Activated CD4-positive, alpha-beta T cell treated with anti-CD3 and anti-CD28 coated beads for 36 hours (primary cell): ENCODE measurements around the gene KCTD14. TPM values are rescaled to one million over a fixed set of nuclear protein-coding genes. Genes with fewer than 3 reads are reported as not detected.
A peak's percentile ranks its signal among the peaks of the same experiment; 100 is the strongest.
"Not testable (repeated sequence)": the region's sequence is repeated elsewhere in the genome, so short reads cannot be mapped to it uniquely, and the experiment has no call there.

Experiments used
- ATAC-seq: fragments of 200-7000 bp; cut with Tn5 transposase; one replicate; pipeline ENCODE4 v1.10.0; 2021; ENCODE audit warnings: mild to moderate bottlenecking, moderate library complexity
- CTCF ChIA-PET: fragments of 350-600 bp; sonication (Branson Sonifier 250); formaldehyde crosslinking; loops from one replicate; lab custom pipeline; 2021; ENCODE audit warnings: antibody characterized with exemption; lab: Charles Lee
- POLR2A ChIA-PET: fragments of 350-600 bp; sonication (Branson Sonifier 250); formaldehyde crosslinking; loops from one replicate; lab custom pipeline; 2021; ENCODE audit warnings: antibody characterized with exemption, inconsistent platforms; lab: Charles Lee
- DNase-seq: peaks from one replicate; pipeline ENCODE4 v3.0.0-alpha.2; 2020
- H3K27ac Mint-ChIP-seq: one replicate; pipeline ENCODE4 v1.8.0; 2021; ENCODE audit warnings: mixed read lengths
- H3K27me3 Mint-ChIP-seq: one replicate; pipeline ENCODE4 v1.8.0; 2021; ENCODE audit warnings: mixed read lengths
- H3K36me3 Mint-ChIP-seq: one replicate; pipeline ENCODE4 v1.8.0; 2021; ENCODE audit warnings: low read depth, mixed read lengths
- H3K4me1 Mint-ChIP-seq: one replicate; pipeline ENCODE4 v1.8.0; 2021; ENCODE audit warnings: mixed read lengths
- H3K4me3 Mint-ChIP-seq: one replicate; pipeline ENCODE4 v1.8.0; 2021; ENCODE audit warnings: mild to moderate bottlenecking, moderate library complexity, mixed read lengths
- H3K9me3 Mint-ChIP-seq: one replicate; pipeline ENCODE4 v1.8.0; 2021; ENCODE audit warnings: low read depth, mixed read lengths
- intact Hi-C, 2 experiments: fragments of 100-400 bp; cut with DNase I in 1 of 2; cut with micrococcal nuclease in 1 of 2; formaldehyde crosslinking; loops; one replicate each; pipeline versions ENCODE4 v1.14.2 to v1.15.1; 2022 to 2024; cut with DNase I, micrococcal nuclease
- total RNA-seq, 2 experiments: library from RNA; stranded (reverse); gene quantifications; one replicate each; pipeline ENCODE4 v1.2.3, GENCODE V29; 2021

Gene KCTD14
- total RNA-seq, 2 experiments from 2014 or later, result 0.14 to 0.21 TPM

DNA sequence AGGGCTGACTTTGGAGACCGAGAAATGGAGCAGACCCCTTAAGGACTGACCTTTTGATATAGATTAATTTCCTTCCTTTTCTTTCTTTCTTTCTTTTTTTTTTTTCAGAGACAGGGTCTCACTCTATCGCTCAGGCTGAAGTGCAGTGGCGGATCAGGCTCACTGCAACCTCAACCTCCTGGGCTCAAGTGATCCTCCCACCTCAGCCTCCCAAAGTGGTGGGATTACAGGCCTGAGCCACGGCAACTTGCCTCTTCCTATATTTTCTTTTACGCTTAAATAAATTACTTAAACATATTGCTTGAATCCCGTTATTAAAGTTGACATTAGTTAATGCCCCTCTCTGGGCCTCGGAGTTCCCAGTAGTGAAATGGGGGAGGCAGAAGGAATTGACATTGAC lies 350 bp upstream of the KCTD14 start:
- CTCF ChIA-PET, result no interaction called here
- H3K27me3 Mint-ChIP-seq, result peaks cover 16% of the 10 kb centered on the region
- no peaks in the 10 kb centered on the region for H3K4me1 Mint-ChIP-seq
- intact Hi-C loops, result no loop called here
- DNase-seq, result no peak
- POLR2A ChIA-PET, result no interaction called here
- ATAC-seq, result no peak
- H3K36me3 Mint-ChIP-seq, result no peaks in the 10 kb centered on the region
- H3K27ac Mint-ChIP-seq, result no peak overlapping the region
- H3K4me3 Mint-ChIP-seq, result no peak overlapping the region
- peaks cover 2% of the 10 kb centered on the region for H3K9me3 Mint-ChIP-seq

DNA sequence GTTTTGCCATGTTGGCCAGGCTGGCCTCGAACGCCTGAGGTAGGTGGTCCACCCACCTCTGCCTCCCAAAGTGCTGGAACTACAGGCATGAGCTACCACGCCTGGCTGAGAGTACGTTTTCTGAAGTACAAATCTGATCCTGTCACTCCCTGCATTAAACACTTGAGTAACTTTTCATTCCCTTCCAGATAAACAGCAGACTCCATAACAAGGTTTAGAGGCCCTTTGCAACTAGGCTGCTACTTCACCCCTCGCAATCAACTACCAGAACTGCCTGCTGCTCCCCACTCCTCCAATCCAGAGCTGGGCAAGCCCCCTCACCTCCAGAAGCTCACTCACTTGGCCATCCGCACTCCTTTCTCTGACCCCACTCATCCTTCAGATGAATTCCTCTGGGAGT lies 1.5 kb downstream of the KCTD14 start:
- Mint-ChIP-seq H3K9me3 (no peaks in the 10 kb centered on the region), H3K27me3 (peaks cover 16% of the 10 kb centered on the region), H3K36me3 (no peaks in the 10 kb centered on the region), H3K27ac (no peak overlapping the region), H3K4me3 (no peak overlapping the region), H3K4me1 (no peaks in the 10 kb centered on the region)
- ChIA-PET POLR2A (no interaction called here), CTCF (interaction anchor here (1.6 kb wide), 1 partner anchor 24 kb away, joined by 17 read pairs; no protein-coding TSS in a partner anchor)
- intact Hi-C loops, result no loop called here
- no peak for DNase-seq
- ATAC-seq, result no peak

DNA sequence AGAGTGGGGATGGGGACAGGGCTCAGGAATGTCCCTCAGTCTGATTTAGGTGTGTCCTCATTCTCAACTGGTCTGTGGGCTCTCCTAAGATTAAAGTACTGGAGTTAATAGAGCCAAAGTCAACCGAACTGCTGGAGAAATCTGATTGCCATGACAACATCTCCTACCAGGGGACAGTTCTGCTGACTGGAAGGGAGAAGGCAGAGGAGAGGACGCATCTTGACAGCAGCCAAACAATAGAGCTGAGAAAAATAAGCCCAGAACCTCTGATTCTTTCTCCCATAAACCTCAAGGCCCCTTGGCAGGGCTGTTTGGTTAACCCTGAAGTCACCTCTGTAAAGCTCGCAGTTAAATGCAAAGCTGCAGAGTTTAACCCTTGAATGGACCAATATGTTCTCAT lies 2.8 kb downstream of the KCTD14 start:
- Mint-ChIP-seq H3K27me3 (peaks cover 16% of the 10 kb centered on the region), H3K36me3 (no peaks in the 10 kb centered on the region), H3K4me1 (no peaks in the 10 kb centered on the region), H3K4me3 (no peak overlapping the region), H3K27ac (no peak overlapping the region), H3K9me3 (no peaks in the 10 kb centered on the region)
- ATAC-seq, result no peak
- intact Hi-C loops, result no loop called here
- CTCF ChIA-PET, result interaction anchor here (1.6 kb wide), 1 partner anchor 26 kb away, joined by 17 read pairs; no protein-coding TSS in a partner anchor
- DNase-seq, result no peak
- POLR2A ChIA-PET, result no interaction called here

DNA sequence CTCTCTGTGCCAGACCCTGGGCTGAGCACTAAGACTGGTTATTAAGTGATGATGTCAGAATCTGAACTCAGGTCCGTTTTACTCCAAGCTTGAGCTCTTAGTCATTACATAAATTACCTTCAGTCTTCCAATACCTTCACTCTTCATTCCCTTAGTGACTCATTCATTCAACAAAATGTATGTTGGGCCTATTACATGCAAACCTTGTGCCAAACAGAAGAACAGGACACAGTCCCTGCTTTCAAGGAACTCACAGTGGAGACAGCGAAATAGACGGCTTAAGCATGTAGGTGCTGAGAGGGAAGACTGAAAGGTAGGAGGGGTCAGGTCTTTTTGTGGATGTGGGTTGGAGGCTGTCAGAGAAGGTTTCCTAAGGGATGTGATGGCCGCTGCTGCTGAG lies 3.3 kb downstream of the KCTD14 start:
- DNase-seq (no peak), ATAC-seq (no peak)
- Mint-ChIP-seq H3K27ac (no peak overlapping the region), H3K4me3 (no peak overlapping the region), H3K27me3 (peaks cover 17% of the 10 kb centered on the region), H3K36me3 (no peaks in the 10 kb centered on the region), H3K4me1 (no peaks in the 10 kb centered on the region), H3K9me3 (no peaks in the 10 kb centered on the region)
- intact Hi-C loops, result no loop called here
- ChIA-PET POLR2A (no interaction called here), CTCF (interaction anchor here (0.6 kb wide), 1 partner anchor 90 kb away, joined by 3 read pairs; no protein-coding TSS in a partner anchor)

DNA sequence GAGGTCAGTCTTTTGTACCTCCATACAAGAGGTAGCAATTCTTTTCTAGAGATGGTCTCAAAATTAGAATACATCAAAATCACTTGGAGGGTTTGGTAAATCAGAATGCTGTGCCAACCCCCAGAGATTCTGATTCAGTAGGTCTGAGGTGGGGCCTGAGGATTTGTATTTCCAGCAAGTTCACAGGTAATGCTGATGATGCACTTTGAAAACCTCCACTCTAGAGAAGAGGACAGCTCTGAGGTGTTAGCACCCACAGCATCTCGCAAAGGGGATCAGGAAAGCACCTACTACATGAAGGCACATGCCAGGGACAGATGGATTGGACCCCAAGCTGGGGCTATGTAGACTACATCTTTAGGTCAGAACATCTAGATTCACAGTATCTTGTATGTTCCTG lies 7.2 kb downstream of the KCTD14 start:
- H3K27me3 Mint-ChIP-seq, result peaks cover 2% of the 10 kb centered on the region
- H3K4me3 Mint-ChIP-seq, result no peak overlapping the region
- CTCF ChIA-PET, result interaction anchor here (0.8 to 1.4 kb wide), 2 partner anchors 17 to 236 kb away, joined by 3 to 4 read pairs; no protein-coding TSS in a partner anchor
- no peaks in the 10 kb centered on the region for H3K9me3 Mint-ChIP-seq
- POLR2A ChIA-PET, result no interaction called here
- H3K36me3 Mint-ChIP-seq, result no peaks in the 10 kb centered on the region
- ATAC-seq (no peak), DNase-seq (no peak)
- H3K27ac Mint-ChIP-seq, result no peak overlapping the region
- intact Hi-C loops, result no loop called here
- no peaks in the 10 kb centered on the region for H3K4me1 Mint-ChIP-seq

DNA sequence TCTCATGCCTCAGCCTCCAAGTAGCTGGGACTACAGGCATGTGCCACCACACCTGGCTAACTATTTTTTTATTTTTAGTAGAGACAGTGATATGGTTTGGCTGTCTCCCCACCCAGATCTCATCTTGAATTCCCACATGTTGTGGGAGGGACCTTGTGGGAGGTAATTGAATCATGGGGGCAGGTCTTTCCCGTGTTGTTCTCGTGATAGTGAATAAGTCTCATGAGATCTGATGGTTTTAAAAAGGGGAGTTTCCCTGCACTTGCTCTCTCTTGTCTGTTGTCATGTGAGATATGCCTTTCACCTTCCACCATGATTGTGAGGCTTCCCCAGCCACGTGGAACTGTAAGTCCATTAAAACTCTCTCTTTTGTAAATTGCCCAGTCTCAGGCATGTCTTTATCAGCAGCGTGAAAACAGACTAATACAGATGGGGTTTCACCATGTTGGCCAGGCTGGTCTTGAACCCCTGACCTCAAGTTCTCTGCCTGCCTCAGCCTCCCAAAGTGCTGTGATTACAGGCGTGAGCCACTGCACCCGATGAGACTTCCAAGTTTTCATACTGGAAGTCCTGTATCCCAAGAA lies 8.0 kb downstream of the KCTD14 start:
- intact Hi-C loops, result loop anchor here in 1 of 2 experiments (5.0 kb wide), 1 partner anchor 32 kb away; no protein-coding TSS in a partner anchor

DNA sequence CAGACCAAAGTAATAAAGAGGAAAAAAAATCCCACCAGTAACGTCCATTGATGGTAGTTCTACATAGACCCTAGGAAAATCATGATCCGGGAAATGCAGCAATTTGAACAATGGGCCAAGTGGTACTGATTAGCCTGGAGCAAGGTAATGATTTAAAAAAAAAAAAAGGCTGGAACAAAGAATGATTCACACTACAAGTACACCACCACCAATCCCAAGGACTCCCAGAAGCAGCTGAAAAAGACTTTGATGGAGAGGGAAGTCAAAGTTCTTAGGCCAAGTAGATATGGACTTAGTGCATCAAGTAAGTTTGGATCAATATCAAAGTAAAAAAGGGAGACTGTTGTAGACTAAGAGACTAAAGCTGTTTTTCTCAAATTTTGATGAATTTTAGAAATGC lies 11.8 kb downstream of the KCTD14 start:
- ATAC-seq (no peak), DNase-seq (no peak)
- Mint-ChIP-seq H3K27me3 (peaks cover 2% of the 10 kb centered on the region), H3K9me3 (no peaks in the 10 kb centered on the region), H3K4me3 (no peak overlapping the region), H3K36me3 (no peaks in the 10 kb centered on the region), H3K27ac (no peak overlapping the region), H3K4me1 (no peaks in the 10 kb centered on the region)
- ChIA-PET CTCF (interaction anchor here (2.2 kb wide), 1 partner anchor 35 kb away, joined by 6 read pairs; no protein-coding TSS in a partner anchor), POLR2A (no interaction called here)
- intact Hi-C loops, result loop anchor here in 1 of 2 experiments (5.0 kb wide), 1 partner anchor 36 kb away; no protein-coding TSS in a partner anchor

More for the DNA sequence above, 8.0 kb downstream of the KCTD14 start:
- H3K36me3 Mint-ChIP-seq, ATAC-seq, H3K27ac Mint-ChIP-seq, H3K9me3 Mint-ChIP-seq, H3K27me3 Mint-ChIP-seq, DNase-seq, POLR2A ChIA-PET, H3K4me1 Mint-ChIP-seq, H3K4me3 Mint-ChIP-seq: not testable (repeated sequence)
- CTCF ChIA-PET, result interaction anchor here (1.4 kb wide), 1 partner anchor 16 kb away, joined by 4 read pairs; no protein-coding TSS in a partner anchor

DNA sequence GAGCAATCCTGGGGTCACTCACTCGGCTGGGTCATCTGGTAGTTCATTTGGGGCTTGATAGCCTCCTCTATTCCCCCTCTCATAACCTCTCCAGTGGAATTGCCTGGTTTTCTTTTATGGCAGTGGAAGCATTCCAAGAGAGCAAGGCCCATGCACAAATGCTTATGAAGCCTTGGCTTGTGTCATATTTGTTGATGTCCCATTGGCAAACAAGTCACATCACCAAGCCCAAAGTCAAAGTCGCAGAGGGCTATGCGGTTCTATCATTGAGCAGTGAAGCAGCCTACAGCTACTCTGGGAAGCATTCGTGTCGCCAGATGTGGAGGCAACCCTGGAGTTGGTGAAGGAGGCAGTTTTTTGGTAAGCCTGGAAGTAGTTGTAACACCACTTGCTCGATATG lies 12.3 kb downstream of the KCTD14 start:
- H3K27ac Mint-ChIP-seq, result no peak overlapping the region
- DNase-seq, result no peak
- no peak overlapping the region for H3K4me3 Mint-ChIP-seq
- H3K9me3 Mint-ChIP-seq, result no peaks in the 10 kb centered on the region
- no peaks in the 10 kb centered on the region for H3K4me1 Mint-ChIP-seq
- no peaks in the 10 kb centered on the region for H3K36me3 Mint-ChIP-seq
- H3K27me3 Mint-ChIP-seq, result peaks cover 2% of the 10 kb centered on the region
- ChIA-PET CTCF (interaction anchor here (0.7 kb wide), 1 partner anchor 477 kb away, joined by 5 read pairs; no protein-coding TSS in a partner anchor), POLR2A (no interaction called here)
- no peak for ATAC-seq
- intact Hi-C loops, result loop anchor here in 1 of 2 experiments (5.0 kb wide), 1 partner anchor 37 kb away; no protein-coding TSS in a partner anchor

DNA sequence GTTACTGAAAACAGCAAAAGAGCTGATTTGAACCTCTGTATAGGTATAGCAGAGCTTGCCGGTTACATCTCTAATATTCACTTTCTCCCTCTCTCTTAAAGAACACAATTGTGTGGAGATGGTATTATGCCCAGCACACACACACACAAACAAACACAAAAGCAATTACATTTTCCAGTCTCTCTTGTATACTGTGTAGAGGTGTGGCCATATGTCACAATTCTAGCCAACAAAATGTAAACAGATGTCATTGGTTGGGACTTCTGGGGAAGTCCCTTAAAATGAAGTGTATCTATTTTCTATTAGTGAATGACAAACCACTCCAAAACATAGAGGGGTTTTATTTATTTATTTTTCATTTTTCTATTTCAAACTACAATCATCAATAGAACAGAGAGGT lies 12.8 kb downstream of the KCTD14 start:
- Mint-ChIP-seq H3K4me1 (no peaks in the 10 kb centered on the region), H3K27ac (no peak overlapping the region), H3K27me3 (peaks cover 2% of the 10 kb centered on the region), H3K36me3 (no peaks in the 10 kb centered on the region), H3K9me3 (no peaks in the 10 kb centered on the region), H3K4me3 (no peak overlapping the region)
- CTCF ChIA-PET, result interaction anchor here (0.7 kb wide), 1 partner anchor 477 kb away, joined by 5 read pairs; no protein-coding TSS in a partner anchor
- POLR2A ChIA-PET, result no interaction called here
- intact Hi-C loops, result loop anchor here in 1 of 2 experiments (5.0 kb wide), 1 partner anchor 37 kb away; no protein-coding TSS in a partner anchor
- DNase-seq, result no peak
- ATAC-seq, result no peak

DNA sequence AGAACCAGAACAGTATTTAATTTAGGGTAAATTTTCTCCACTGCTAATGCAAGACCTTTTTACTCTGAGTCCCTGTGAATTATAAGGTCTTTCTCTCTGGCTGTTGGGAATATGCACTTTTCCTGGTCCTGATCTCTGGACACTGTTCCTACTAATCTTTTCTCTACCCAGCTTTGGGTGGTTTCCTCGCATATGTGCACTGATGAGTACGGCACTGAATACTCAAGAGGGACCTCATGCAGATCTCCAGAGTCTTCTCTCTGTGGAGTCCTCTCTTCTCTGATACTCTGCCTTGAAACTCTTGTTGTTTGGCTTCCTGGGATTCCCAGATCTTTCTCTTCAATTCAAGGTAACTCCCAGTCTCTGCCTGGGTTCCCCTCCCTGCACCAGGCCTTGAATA lies 14.0 kb downstream of the KCTD14 start:
- POLR2A ChIA-PET, result no interaction called here
- CTCF ChIA-PET, result interaction anchor here (0.8 to 2.2 kb wide), 2 partner anchors 11 to 37 kb away, joined by 3 to 11 read pairs; no protein-coding TSS in a partner anchor
- H3K4me3 Mint-ChIP-seq, result no peak overlapping the region
- no peaks in the 10 kb centered on the region for H3K27me3 Mint-ChIP-seq
- intact Hi-C loops, result no loop called here
- no peaks in the 10 kb centered on the region for H3K9me3 Mint-ChIP-seq
- H3K4me1 Mint-ChIP-seq, result no peaks in the 10 kb centered on the region
- H3K36me3 Mint-ChIP-seq, result no peaks in the 10 kb centered on the region
- no peak overlapping the region for H3K27ac Mint-ChIP-seq
- ATAC-seq (no peak), DNase-seq (no peak)

DNA sequence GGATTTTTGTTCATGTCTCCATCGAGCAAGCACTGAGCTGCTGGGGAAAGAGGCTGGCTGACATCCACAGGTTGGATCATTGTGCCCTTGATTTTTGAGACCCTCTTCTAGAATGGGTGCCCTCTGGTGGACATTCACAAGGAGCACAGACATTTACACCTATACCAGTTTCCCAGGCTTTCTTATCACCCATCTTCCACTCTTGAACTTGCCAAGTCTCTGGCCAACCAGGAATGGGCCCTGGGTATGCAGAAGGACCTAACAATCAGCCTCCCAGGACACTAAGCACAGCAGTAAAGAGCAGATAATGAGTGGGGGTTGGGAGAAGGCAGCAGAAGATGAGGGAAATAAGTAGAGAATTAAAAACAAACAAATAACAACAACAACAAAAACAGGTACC lies 22.9 kb downstream of the KCTD14 start:
- no peak overlapping the region for H3K4me3 Mint-ChIP-seq
- DNase-seq (peak; percentile 59), ATAC-seq (peak; percentile 93)
- H3K4me1 Mint-ChIP-seq, result peaks cover 7% of the 10 kb centered on the region
- no peak overlapping the region for H3K27ac Mint-ChIP-seq
- no peaks in the 10 kb centered on the region for H3K36me3 Mint-ChIP-seq
- ChIA-PET CTCF (interaction anchor here (0.6 to 1.6 kb wide), 10 partner anchors 8 to 328 kb away, joined by 3 to 8 read pairs (median 3); no protein-coding TSS in a partner anchor), POLR2A (no interaction called here)
- no peaks in the 10 kb centered on the region for H3K9me3 Mint-ChIP-seq
- intact Hi-C loops, result loop anchor here (1.0 kb wide), 1 partner anchor 224 kb away; no protein-coding TSS in a partner anchor
- H3K27me3 Mint-ChIP-seq, result no peaks in the 10 kb centered on the region
